Right cardiac atrium (tissue), 5 donors: ENCODE results near the gene GPX3. TPM values are rescaled to one million over a fixed set of nuclear protein-coding genes. Genes with fewer than 3 reads are reported as not detected.

ENCODE experiments used
- ATAC-seq, 2 donors: fragments of 200-7000 bp; cut with Tn5 transposase; one replicate each; pipeline versions ENCODE4 v1.8.0 to v1.9.1; 2020; ENCODE audit warnings: moderate library complexity in 2 of 2, mild to moderate bottlenecking in 1 of 2
- DNase-seq, 3 donors: peaks; one replicate each; pipeline ENCODE4 v3.0.0-alpha.2; 2020
- H3K27ac ChIP-seq: one replicate; pipeline ENCODE4 v1.5.1; 2013; ENCODE audit warnings: mild to moderate bottlenecking, low read length, control low read depth, moderate library complexity
- H3K27me3 ChIP-seq: one replicate; pipeline ENCODE4 v1.6.1; 2013; ENCODE audit not compliant: control insufficient read depth, insufficient read depth
- H3K4me1 ChIP-seq: one replicate; pipeline ENCODE4 v1.6.1; 2013; ENCODE audit warnings: low read length; ENCODE audit not compliant: control insufficient read depth, insufficient read depth
- H3K4me3 ChIP-seq: one replicate; pipeline ENCODE4 v1.5.1; 2013; ENCODE audit warnings: low read length, control low read depth
- H3K9me3 ChIP-seq: one replicate; pipeline ENCODE4 v1.6.1; 2013; ENCODE audit warnings: low read length; ENCODE audit not compliant: control insufficient read depth
- WGBS: extraction: QIAGEN DNeasy Blood & Tissue Kit; methylation state at CpG from one replicate; pipeline ENCODE4 v1.1.7; 2013; 5-methylcytosine and 5-hydroxymethylcytosine counted together
- intact Hi-C, 4 donors: fragments of 100-400 bp; cut with DNase I; formaldehyde crosslinking; loops; one replicate each; pipeline versions ENCODE4 v1.11.0 to v1.14.0; 2022 to 2023
- polyA plus RNA-seq: library from polyadenylated mRNA; stranded (reverse); fragments of 200-250 nt; gene quantifications from one replicate; pipeline ENCODE4 v1.2.3, GENCODE V29; 2013
- total RNA-seq, 4 donors: library from RNA; stranded (reverse); fragmentation: NEBNext Ultra II Directional; extraction: Animal tissue kit (Norgen Biotek cat#: 25700); gene quantifications; one replicate each; pipeline ENCODE4 v1.2.1, GENCODE V29; 2021
- donor health status: healthy with polysubstance abuse.
- donor health status: DM: no; HTN: yes; CAD: no.
- donor health status: DM: no; HTN: no; CAD: no.
- donor health status: DM: no; HTN: yes; CAD: no; lungs with severe emphysema.
- donor health status: DM: yes; HTN: yes; CAD: no.

The GPX3 gene
- total and polyA plus RNA-seq, 5 donors, result 1,359 to 2,012 (median 1,476) TPM

DNA sequence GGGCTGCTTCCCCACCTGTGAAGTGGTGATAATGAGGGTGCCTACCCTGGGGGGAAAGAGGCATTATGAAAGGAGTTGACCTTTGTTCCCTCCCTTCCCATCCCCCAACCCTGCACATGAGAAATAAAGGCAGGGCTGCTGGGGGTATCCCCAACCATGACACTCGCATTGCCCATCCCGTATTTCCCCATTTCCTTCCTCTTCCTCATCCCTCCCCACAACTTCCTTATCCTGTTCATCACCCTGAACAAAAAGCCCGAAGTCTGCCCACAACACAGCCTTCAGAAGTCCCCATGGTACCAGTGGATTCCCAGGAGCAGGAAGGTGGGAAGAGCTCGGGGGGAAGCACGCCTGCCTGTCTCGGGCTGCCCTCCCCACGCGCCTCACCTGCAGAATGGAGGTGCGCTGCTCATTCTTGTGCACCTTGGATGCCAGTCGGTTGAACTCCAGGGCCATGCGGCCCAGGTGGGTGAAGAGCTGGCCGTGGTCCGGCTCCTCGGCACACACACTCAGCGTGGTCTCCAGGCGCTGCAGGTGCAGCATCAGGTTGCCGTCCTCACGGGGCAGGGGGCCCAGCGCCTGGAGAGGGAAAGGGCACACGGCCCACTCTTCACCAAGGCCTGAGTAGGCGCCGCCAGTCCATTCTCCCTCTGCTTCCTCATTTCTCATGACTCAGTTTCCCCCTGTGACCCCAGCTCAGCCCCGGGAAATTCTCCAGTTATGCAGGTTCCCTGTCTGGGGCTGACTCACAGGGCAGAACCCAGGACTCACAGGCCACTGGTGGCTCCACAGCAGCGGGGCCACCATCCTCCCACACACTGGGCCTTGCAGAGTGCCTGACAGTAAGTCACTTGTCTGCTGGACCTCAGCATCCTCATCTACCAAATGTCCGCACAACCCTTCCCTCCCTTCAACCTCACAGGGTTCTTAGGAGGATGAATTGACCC lies 36.3 kb downstream of the GPX3 start:
- Histone ChIP-seq H3K9me3 (no peaks in the 10 kb centered on the region), H3K27me3 (no peaks in the 10 kb centered on the region), H3K27ac (no peak overlapping the region), H3K4me1 (peaks cover 10% of the 10 kb centered on the region), H3K4me3 (no peak overlapping the region)
- intact Hi-C loops, result loop anchor here in 2 of 4 donors (10.0 kb wide), 1 partner anchor 178 kb away; no protein-coding TSS in a partner anchor
- no peak for ATAC-seq
- 90% methylated on average over 25 of the region's 25 CpGs for WGBS
- no peak for DNase-seq

DNA sequence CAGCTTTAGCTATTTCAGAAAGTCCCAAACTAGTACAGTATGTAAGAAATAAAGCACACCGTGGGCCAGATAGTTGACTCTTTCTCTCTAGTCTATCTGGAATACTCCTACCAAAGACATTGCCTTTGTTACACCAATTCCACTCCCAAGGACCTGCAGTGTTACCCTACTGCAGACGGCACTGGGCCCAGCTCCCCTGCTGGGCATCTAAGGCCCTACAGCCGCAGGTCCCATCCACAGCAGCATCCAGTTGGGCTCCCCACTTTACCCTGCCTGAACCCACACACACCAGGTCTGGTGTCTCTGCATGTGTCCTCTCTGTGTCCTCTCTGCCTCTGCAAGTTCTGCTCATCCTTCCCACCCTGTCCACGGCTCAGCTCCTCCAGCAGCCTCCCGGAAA lies 37.9 kb downstream of the GPX3 start:
- intact Hi-C loops, result loop anchor here in 2 of 4 donors (10.0 kb wide), 1 partner anchor 176 kb away; no protein-coding TSS in a partner anchor
- no peak overlapping the region for H3K27ac ChIP-seq

GRCh38 chr5:151058891-151059489 lies 38.6 kb downstream of the GPX3 start:
- H3K27me3 ChIP-seq, result no peaks in the 10 kb centered on the region
- H3K9me3 ChIP-seq, result no peaks in the 10 kb centered on the region
- intact Hi-C loops, result loop anchor here in 2 of 4 donors (10.0 kb wide), 1 partner anchor 176 kb away; no protein-coding TSS in a partner anchor
- peak overlapping the region; percentile 59 for H3K27ac ChIP-seq
- 85% methylated on average over 7 of the region's 7 CpGs for WGBS
- ATAC-seq (no peak), DNase-seq (no peak)
- peaks cover 17% of the 10 kb centered on the region for H3K4me1 ChIP-seq
- H3K4me3 ChIP-seq, result no peak overlapping the region

More for the DNA sequence above, 37.9 kb downstream of the GPX3 start:
- peaks cover 12% of the 10 kb centered on the region for H3K4me1 ChIP-seq
- no peaks in the 10 kb centered on the region for H3K9me3 ChIP-seq
- ATAC-seq, result no peak
- WGBS, result 96% methylated on average over 5 of the region's 5 CpGs
- H3K4me3 ChIP-seq, result no peak overlapping the region
- no peak for DNase-seq
- no peaks in the 10 kb centered on the region for H3K27me3 ChIP-seq

- ATAC-seq (peak in 1 of 2 donors; percentile 23), DNase-seq (peak in 1 of 3 donors; percentile 61)
- intact Hi-C loops, result no loop called here
- Histone ChIP-seq H3K4me3 (no peak overlapping the region), H3K4me1 (peaks cover 24% of the 10 kb centered on the region), H3K27ac (peak overlapping the region; percentile 49), H3K27me3 (no peaks in the 10 kb centered on the region), H3K9me3 (no peaks in the 10 kb centered on the region)
- 65% methylated on average over 6 of the region's 6 CpGs for WGBS
These were observed 40.4 kb downstream of the GPX3 start for GRCh38 chr5:151060742-151061141.

- no peak for ATAC-seq
- peak overlapping the region; percentile 96 for H3K27ac ChIP-seq
- WGBS, result 91% methylated on average over 5 of the region's 5 CpGs
These were observed 42.2 kb downstream of the GPX3 start for GRCh38 chr5:151062405-151063141.

DNA sequence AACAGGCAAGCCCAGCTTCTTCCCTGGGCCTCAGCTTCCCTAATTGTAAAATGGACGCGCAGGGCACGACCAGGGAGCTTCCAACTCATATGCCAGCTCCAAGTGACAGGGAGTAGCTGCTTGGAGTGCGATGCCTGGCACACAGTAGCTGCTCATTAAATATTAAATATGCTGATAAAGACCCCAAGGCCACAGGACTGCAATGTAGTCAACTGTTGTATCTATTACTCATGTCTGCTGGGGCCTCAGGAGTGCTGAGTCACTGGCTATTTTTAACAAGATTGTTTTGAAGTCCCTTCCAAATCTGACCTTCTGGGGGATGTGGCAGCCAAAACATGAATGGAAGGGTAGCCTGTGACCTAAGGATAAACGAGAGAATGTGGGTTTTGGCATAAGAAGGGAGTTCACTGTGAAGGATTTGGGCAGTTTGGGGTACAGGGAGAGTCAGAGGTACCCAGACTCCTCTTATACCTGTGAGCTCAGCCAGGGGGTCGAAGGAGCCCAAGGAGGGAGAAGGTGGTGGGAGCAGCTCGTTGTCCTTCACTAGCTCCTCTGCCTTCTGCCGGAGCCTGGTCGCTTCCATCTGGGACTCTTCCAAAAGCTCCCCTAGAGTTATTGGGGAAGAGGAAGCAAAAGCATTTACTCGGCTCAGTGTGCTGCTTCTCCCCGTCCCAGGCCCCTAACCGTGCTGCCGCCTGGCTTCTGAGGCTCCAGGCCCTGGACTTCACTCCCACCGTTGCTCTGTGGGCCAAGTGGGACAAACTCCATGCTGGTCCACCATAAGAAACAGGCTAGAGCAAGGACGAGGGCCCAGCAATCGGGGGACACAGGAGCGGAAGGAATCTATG lies 43.0 kb downstream of the GPX3 start:
- 43% methylated on average over 17 of the region's 17 CpGs for WGBS
- ATAC-seq (peak; percentile 42 to 80), DNase-seq (no peak)
- H3K27ac ChIP-seq, result peak overlapping the region; percentile 96
- H3K27me3 ChIP-seq, result no peaks in the 10 kb centered on the region
- H3K4me1 ChIP-seq, result peaks cover 43% of the 10 kb centered on the region
- no peak overlapping the region for H3K4me3 ChIP-seq
- intact Hi-C loops, result no loop called here
- no peaks in the 10 kb centered on the region for H3K9me3 ChIP-seq

More at GRCh38 chr5:151062405-151063141, 42.2 kb downstream of the GPX3 start:
- Histone ChIP-seq H3K4me1 (peaks cover 36% of the 10 kb centered on the region), H3K9me3 (no peaks in the 10 kb centered on the region), H3K4me3 (no peak overlapping the region), H3K27me3 (no peaks in the 10 kb centered on the region)
- intact Hi-C loops, result no loop called here
- DNase-seq, result no peak

- intact Hi-C loops, result no loop called here
- Histone ChIP-seq H3K4me3 (no peak overlapping the region), H3K27ac (no peak overlapping the region), H3K27me3 (no peaks in the 10 kb centered on the region), H3K4me1 (peaks cover 55% of the 10 kb centered on the region), H3K9me3 (no peaks in the 10 kb centered on the region)
- 97% methylated on average over 12 of the region's 12 CpGs for WGBS
- ATAC-seq, result no peak
- no peak for DNase-seq
These were observed 44.6 kb downstream of the GPX3 start for GRCh38 chr5:151064916-151065499.

GRCh38 chr5:151065609-151066008 lies 45.2 kb downstream of the GPX3 start:
- intact Hi-C loops, result no loop called here
- WGBS, result 94% methylated on average over 1 of the region's 1 CpG
- no peak overlapping the region for H3K27ac ChIP-seq
- DNase-seq (no peak), ATAC-seq (no peak)
- H3K9me3 ChIP-seq, result no peaks in the 10 kb centered on the region
- no peaks in the 10 kb centered on the region for H3K27me3 ChIP-seq
- H3K4me3 ChIP-seq, result no peak overlapping the region
- H3K4me1 ChIP-seq, result peaks cover 51% of the 10 kb centered on the region

GRCh38 chr5:151066920-151067319 lies 46.5 kb downstream of the GPX3 start:
- WGBS, result 57% methylated on average over 6 of the region's 6 CpGs
- intact Hi-C loops, result no loop called here

More at GRCh38 chr5:151066920-151067319, 46.5 kb downstream of the GPX3 start:
- ATAC-seq, result no peak
- DNase-seq, result no peak
- no peaks in the 10 kb centered on the region for H3K9me3 ChIP-seq
- H3K27me3 ChIP-seq, result no peaks in the 10 kb centered on the region
- H3K4me3 ChIP-seq, result no peak overlapping the region
- H3K27ac ChIP-seq, result no peak overlapping the region
- peaks cover 56% of the 10 kb centered on the region for H3K4me1 ChIP-seq
